GM19455 (cell line): ENCODE results near the gene SELENOI.
"Not testable (repeated sequence)": the region's sequence is repeated elsewhere in the genome, so short reads cannot be mapped to it uniquely, and the experiment has no call there.

Experiments
- ATAC-seq: cut with Tn5 transposase; IDR thresholded peaks from one replicate; pipeline ENCODE4 v1.9.1; 2021; ENCODE audit not compliant: unreplicated experiment

Gene SELENOI

GRCh38 chr2:26345545-26346453, at the start of gene SELENOI:
SELENOI (plus strand) TSS chr2:26346143; CDS start chr2:26346233, 90 bp downstream.
- ATAC-seq, result peak; percentile 96

- no peak for ATAC-seq
Observed at GRCh38 chr2:26297061-26297460, 48.9 kb upstream of the SELENOI start.

GRCh38 chr2:26298286-26298637, 47.7 kb upstream of the SELENOI start:
- ATAC-seq, result no peak

- no peak for ATAC-seq
Observed at GRCh38 chr2:26298638-26299393, 47.1 kb upstream of the SELENOI start.

- no peak for ATAC-seq
Observed at GRCh38 chr2:26299471-26300101, 46.4 kb upstream of the SELENOI start.

- ATAC-seq, result no peak
Observed at GRCh38 chr2:26300234-26300925, 45.6 kb upstream of the SELENOI start.

- ATAC-seq, result no peak
Observed at GRCh38 chr2:26302846-26303245, 43.1 kb upstream of the SELENOI start.

GRCh38 chr2:26305094-26305493, 40.8 kb upstream of the SELENOI start:
- ATAC-seq, result not testable (repeated sequence)

- ATAC-seq, result no peak
Observed at GRCh38 chr2:26305540-26305939, 40.4 kb upstream of the SELENOI start.

GRCh38 chr2:26309921-26310320, 36.0 kb upstream of the SELENOI start:
- no peak for ATAC-seq

GRCh38 chr2:26312471-26312870, 33.5 kb upstream of the SELENOI start:
- no peak for ATAC-seq

- ATAC-seq, result no peak
Observed at GRCh38 chr2:26313446-26313845, 32.5 kb upstream of the SELENOI start.

GRCh38 chr2:26314243-26314642, 31.7 kb upstream of the SELENOI start:
- no peak for ATAC-seq

GRCh38 chr2:26316041-26316440, 29.9 kb upstream of the SELENOI start:
- ATAC-seq, result no peak

GRCh38 chr2:26316845-26317244, 29.1 kb upstream of the SELENOI start:
- no peak for ATAC-seq

GRCh38 chr2:26317377-26318105, 28.4 kb upstream of the SELENOI start:
- ATAC-seq, result no peak

- ATAC-seq, result no peak
Observed at GRCh38 chr2:26318950-26319349, 27.0 kb upstream of the SELENOI start.

GRCh38 chr2:26324479-26324878, 21.5 kb upstream of the SELENOI start:
- ATAC-seq, result not testable (repeated sequence)

GRCh38 chr2:26324903-26325302, 21.0 kb upstream of the SELENOI start:
- ATAC-seq, result no peak

GRCh38 chr2:26325851-26326250, 20.1 kb upstream of the SELENOI start:
- no peak for ATAC-seq
